ENCODE results near the gene PLXND1. TPM values are rescaled to one million over a fixed set of nuclear protein-coding genes. Genes with fewer than 3 reads are reported as not detected.
A peak's percentile ranks its signal among the peaks of the same experiment; 100 is the strongest.

Gene PLXND1
- total RNA-seq (91.2 TPM), polyA plus RNA-seq (ENCODE audit: insufficient read depth in 1 of 8, insufficient read length in 8 of 8, low replicate concordance in 1 of 8) (100 to 1,000 TPM; 113 to 175 (median 144) TPM)
- long read RNA-seq, donor 1, full-length matches to known transcripts, result 2 of 29 reads
- long read RNA-seq, donor 1, partial matches to known transcripts, result 27 of 29 reads
- long read RNA-seq, donor 1, other reads (novel, unspliced or antisense), result 0 of 29 reads
- long read RNA-seq, donor 2, partial matches to known transcripts, result 5 of 5 reads
- long read RNA-seq, donor 2, other reads (novel, unspliced or antisense), result 0 of 5 reads
- long read RNA-seq, donor 3, full-length matches to known transcripts, result 2 of 45 reads
- long read RNA-seq, donor 3, partial matches to known transcripts, result 43 of 45 reads
- long read RNA-seq, donor 3, other reads (novel, unspliced or antisense), result 0 of 45 reads
- long read RNA-seq, donor 4, partial matches to known transcripts, result 24 of 26 reads
- long read RNA-seq, donor 4, other reads (novel, unspliced or antisense), result 0 of 26 reads
- long read RNA-seq, donor 5, full-length matches to known transcripts, result 8 of 91 reads
- long read RNA-seq, donor 5, partial matches to known transcripts, result 83 of 91 reads
- long read RNA-seq, donor 5, other reads (novel, unspliced or antisense), result 0 of 91 reads
- long read RNA-seq, donor 6, full-length matches to known transcripts, result 3 of 14 reads
- long read RNA-seq, donor 6, partial matches to known transcripts, result 11 of 14 reads
- long read RNA-seq, donor 6, other reads (novel, unspliced or antisense), result 0 of 14 reads
- long read RNA-seq, donor 7, full-length matches to known transcripts, result 3 of 45 reads
- long read RNA-seq, donor 7, partial matches to known transcripts, result 42 of 45 reads
- long read RNA-seq, donor 7, other reads (novel, unspliced or antisense), result 0 of 45 reads
- long read RNA-seq, donor 8, partial matches to known transcripts, result 22 of 24 reads
- long read RNA-seq, donor 8, other reads (novel, unspliced or antisense), result 0 of 24 reads
- long read RNA-seq, donor 9, result 0 reads
- long read RNA-seq, donor 10, partial matches to known transcripts, result 72 of 75 reads
- long read RNA-seq, donor 10, other reads (novel, unspliced or antisense), result 0 of 75 reads
- long read RNA-seq, donor 11, full-length matches to known transcripts, result 3 of 15 reads
- long read RNA-seq, donor 11, partial matches to known transcripts, result 12 of 15 reads
- long read RNA-seq, donor 11, other reads (novel, unspliced or antisense), result 0 of 15 reads

GRCh38 chr3:129606636-129607390, at the start of gene PLXND1:
TSS of gene PLXND1 (minus strand) at chr3:129606676. CDS start at chr3:129606639, 37 bp downstream.
- peaks cover 6% of the 10 kb centered on the region for H3K27me3 ChIP-seq (ENCODE audit: control insufficient read depth, insufficient read depth, low read length)
- under 1% methylated on average over 89 of the region's 96 CpGs for WGBS (ENCODE audit: insufficient coverage)
- H3K36me3 ChIP-seq (ENCODE audit: control insufficient read depth, insufficient read depth, low read length), result peaks cover 13% of the 10 kb centered on the region
- peak; percentile 90 for DNase-seq
- no peaks in the 10 kb centered on the region for H3K9me3 ChIP-seq (replicated peaks; ENCODE audit: control insufficient read depth, low read depth, low read length)
- H3K4me3 ChIP-seq (ENCODE audit: low read length), result peak within 1 kb of the TSS; percentile 61
- peak within 1 kb of the TSS; percentile 92 for H3K27ac ChIP-seq (ENCODE audit: low read length)
- peaks cover 74% of the 10 kb centered on the region for H3K4me1 ChIP-seq (ENCODE audit: control insufficient read depth, insufficient read depth, low read length)

- 92% methylated on average over 2 of the region's 4 CpGs for WGBS (ENCODE audit: insufficient coverage)
- Histone ChIP-seq H3K9me3 (replicated peaks; ENCODE audit: control insufficient read depth, low read depth, low read length) (no peaks in the 10 kb centered on the region), H3K4me1 (ENCODE audit: control insufficient read depth, insufficient read depth, low read length) (peaks cover 4% of the 10 kb centered on the region)
Observed at GRCh38 chr3:129655291-129655700, 48.8 kb upstream of the PLXND1 start.

GRCh38 chr3:129654131-129654530, 47.7 kb upstream of the PLXND1 start:
- no peak overlapping the region for H3K27ac ChIP-seq (ENCODE audit: low read length)
- peaks cover 16% of the 10 kb centered on the region for H3K36me3 ChIP-seq (ENCODE audit: control insufficient read depth, insufficient read depth, low read length)
- no peaks in the 10 kb centered on the region for H3K9me3 ChIP-seq (replicated peaks; ENCODE audit: control insufficient read depth, low read depth, low read length)
- no peaks in the 10 kb centered on the region for H3K27me3 ChIP-seq (ENCODE audit: control insufficient read depth, insufficient read depth, low read length)
- peak; percentile 59 for DNase-seq
- H3K4me3 ChIP-seq (ENCODE audit: low read length), result no peak overlapping the region
- no CpG with 5 or more reads among the region's 1 CpG for WGBS (ENCODE audit: insufficient coverage)
- H3K4me1 ChIP-seq (ENCODE audit: control insufficient read depth, insufficient read depth, low read length), result peaks cover 4% of the 10 kb centered on the region

More at GRCh38 chr3:129655291-129655700, 48.8 kb upstream of the PLXND1 start:
- no peak overlapping the region for H3K27ac ChIP-seq (ENCODE audit: low read length)
- no peaks in the 10 kb centered on the region for H3K27me3 ChIP-seq (ENCODE audit: control insufficient read depth, insufficient read depth, low read length)
- peaks cover 12% of the 10 kb centered on the region for H3K36me3 ChIP-seq (ENCODE audit: control insufficient read depth, insufficient read depth, low read length)
- no peak for DNase-seq
- H3K4me3 ChIP-seq (ENCODE audit: low read length), result no peak overlapping the region

GRCh38 chr3:129653019-129653418, 46.5 kb upstream of the PLXND1 start:
- Histone ChIP-seq H3K27me3 (ENCODE audit: control insufficient read depth, insufficient read depth, low read length) (no peaks in the 10 kb centered on the region), H3K4me1 (ENCODE audit: control insufficient read depth, insufficient read depth, low read length) (peaks cover 4% of the 10 kb centered on the region), H3K36me3 (ENCODE audit: control insufficient read depth, insufficient read depth, low read length) (peaks cover 16% of the 10 kb centered on the region), H3K27ac (ENCODE audit: low read length) (no peak overlapping the region), H3K9me3 (replicated peaks; ENCODE audit: control insufficient read depth, low read depth, low read length) (no peaks in the 10 kb centered on the region), H3K4me3 (ENCODE audit: low read length) (no peak overlapping the region)
- no peak for DNase-seq
- WGBS (ENCODE audit: insufficient coverage), result no CpG with 5 or more reads among the region's 1 CpG

GRCh38 chr3:129651435-129652202, 45.1 kb upstream of the PLXND1 start:
- H3K36me3 ChIP-seq (ENCODE audit: control insufficient read depth, insufficient read depth, low read length), result peaks cover 16% of the 10 kb centered on the region
- H3K4me3 ChIP-seq (ENCODE audit: low read length), result no peak overlapping the region
- WGBS (ENCODE audit: insufficient coverage), result 47% methylated on average over 7 of the region's 8 CpGs
- H3K9me3 ChIP-seq (replicated peaks; ENCODE audit: control insufficient read depth, low read depth, low read length), result no peaks in the 10 kb centered on the region
- no peaks in the 10 kb centered on the region for H3K27me3 ChIP-seq (ENCODE audit: control insufficient read depth, insufficient read depth, low read length)
- peaks cover 4% of the 10 kb centered on the region for H3K4me1 ChIP-seq (ENCODE audit: control insufficient read depth, insufficient read depth, low read length)
- no peak overlapping the region for H3K27ac ChIP-seq (ENCODE audit: low read length)
- DNase-seq, result peak; percentile 37

- Histone ChIP-seq H3K4me1 (ENCODE audit: control insufficient read depth, insufficient read depth, low read length) (peaks cover 5% of the 10 kb centered on the region), H3K4me3 (ENCODE audit: low read length) (no peak overlapping the region), H3K36me3 (ENCODE audit: control insufficient read depth, insufficient read depth, low read length) (peaks cover 16% of the 10 kb centered on the region), H3K27ac (ENCODE audit: low read length) (no peak overlapping the region), H3K27me3 (ENCODE audit: control insufficient read depth, insufficient read depth, low read length) (no peaks in the 10 kb centered on the region), H3K9me3 (replicated peaks; ENCODE audit: control insufficient read depth, low read depth, low read length) (no peaks in the 10 kb centered on the region)
- DNase-seq, result peak; percentile 81
- 0% methylated on average over 3 of the region's 7 CpGs for WGBS (ENCODE audit: insufficient coverage)
Observed at GRCh38 chr3:129650256-129650872, 43.9 kb upstream of the PLXND1 start.

GRCh38 chr3:129648391-129648790, 41.9 kb upstream of the PLXND1 start:
- Histone ChIP-seq H3K9me3 (replicated peaks; ENCODE audit: control insufficient read depth, low read depth, low read length) (no peaks in the 10 kb centered on the region), H3K36me3 (ENCODE audit: control insufficient read depth, insufficient read depth, low read length) (peaks cover 8% of the 10 kb centered on the region), H3K27me3 (ENCODE audit: control insufficient read depth, insufficient read depth, low read length) (no peaks in the 10 kb centered on the region), H3K4me3 (ENCODE audit: low read length) (no peak overlapping the region), H3K27ac (ENCODE audit: low read length) (no peak overlapping the region), H3K4me1 (ENCODE audit: control insufficient read depth, insufficient read depth, low read length) (peaks cover 9% of the 10 kb centered on the region)
- no peak for DNase-seq
- no CpG with 5 or more reads among the region's 3 CpGs for WGBS (ENCODE audit: insufficient coverage)

- Histone ChIP-seq H3K36me3 (ENCODE audit: control insufficient read depth, insufficient read depth, low read length) (peaks cover 4% of the 10 kb centered on the region), H3K4me1 (ENCODE audit: control insufficient read depth, insufficient read depth, low read length) (peaks cover 5% of the 10 kb centered on the region), H3K4me3 (ENCODE audit: low read length) (no peak overlapping the region), H3K9me3 (replicated peaks; ENCODE audit: control insufficient read depth, low read depth, low read length) (no peaks in the 10 kb centered on the region), H3K27me3 (ENCODE audit: control insufficient read depth, insufficient read depth, low read length) (no peaks in the 10 kb centered on the region), H3K27ac (ENCODE audit: low read length) (no peak overlapping the region)
- WGBS (ENCODE audit: insufficient coverage), result 52% methylated on average over 3 of the region's 5 CpGs
- DNase-seq, result no peak
Observed at GRCh38 chr3:129645286-129645685, 38.8 kb upstream of the PLXND1 start.

All from muscle of leg (tissue), 16 donors.